Upper lobe of left lung (tissue), 4 donors: Measurements from ENCODE around the gene RHOG.

Experiments
- CTCF ChIP-seq, 6 experiments: fragments of 450-650 bp in 4 of 6; fragments of 200-600 bp in 2 of 6; sonication (generic) in 2 of 6; IDR thresholded peaks; one replicate each; pipeline ENCODE4 v1.5.1; 2016 to 2019; ENCODE audit warnings: antibody characterized with exemption in 6 of 6
- EP300 ChIP-seq, 4 donors: sonication (generic); formaldehyde crosslinking; IDR thresholded peaks; one replicate each; pipeline ENCODE4 v1.5.1; 2017; ENCODE audit warnings: antibody characterized with exemption in 4 of 4, control low read depth in 2 of 4
- POLR2AphosphoS5 ChIP-seq, 2 donors: sonication (generic); formaldehyde crosslinking; IDR thresholded peaks; one replicate each; pipeline ENCODE4 v1.5.1; 2017; ENCODE audit warnings: antibody characterized with exemption in 2 of 2

GRCh38 chr11:3823762-3824506, 16.8 kb downstream of the RHOG start:
- TF ChIP-seq POLR2AphosphoS5 (IDR thresholded peaks at IDR 0.05) (no peak), EP300 (IDR thresholded peaks at IDR 0.05) (no peak), CTCF (IDR thresholded peaks at IDR 0.05) (no peak)
